ENCODE data around the gene SS18L1.

Gene SS18L1

DNA sequence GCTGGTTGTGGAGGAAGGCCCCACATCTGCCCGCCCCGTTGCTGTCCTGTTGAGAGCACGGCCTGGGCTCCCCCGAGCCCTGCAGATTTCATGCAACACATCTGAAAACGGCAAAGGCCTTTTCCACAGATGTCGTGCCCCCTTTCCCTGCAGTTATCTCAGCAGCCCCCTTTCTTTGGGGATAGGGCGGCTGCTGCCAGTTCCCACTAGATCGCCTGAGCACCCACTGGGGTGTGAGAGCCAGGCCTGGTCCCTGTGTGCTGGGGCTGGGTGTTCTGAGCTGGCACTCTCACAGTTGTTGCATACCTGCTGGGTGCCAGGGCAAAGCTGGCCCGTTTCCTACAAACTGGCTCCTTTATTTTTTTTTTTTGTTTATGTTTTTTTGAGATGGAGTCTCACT lies 27.0 kb downstream of the SS18L1 start:
- in situ Hi-C loops (cut with MboI; ENCODE audit: low sequenced_read_pairs, unreplicated experiment) = no loop called here
- TF ChIP-seq CTCF (IDR thresholded peaks at IDR 0.05; ENCODE audit: borderline replicate concordance, control extremely low read depth, extremely low read depth, insufficient read depth, missing control alignments) = no peak
- no peak for DNase-seq (ENCODE audit: low spot score)

GRCh38 chr20:62171245-62171644 lies 27.7 kb downstream of the SS18L1 start:
- in situ Hi-C loops (cut with MboI; ENCODE audit: low sequenced_read_pairs, unreplicated experiment) = no loop called here
- no peak for DNase-seq (ENCODE audit: low spot score)
- no peak for TF ChIP-seq CTCF (IDR thresholded peaks at IDR 0.05; ENCODE audit: borderline replicate concordance, control extremely low read depth, extremely low read depth, insufficient read depth, missing control alignments)

- no peak for TF ChIP-seq CTCF (IDR thresholded peaks at IDR 0.05; ENCODE audit: borderline replicate concordance, control extremely low read depth, extremely low read depth, insufficient read depth, missing control alignments)
- in situ Hi-C loops (cut with MboI; ENCODE audit: low sequenced_read_pairs, unreplicated experiment) = no loop called here
- DNase-seq (ENCODE audit: low spot score) = no peak
Measured at GRCh38 chr20:62172666-62173065, 29.1 kb downstream of the SS18L1 start.

DNA sequence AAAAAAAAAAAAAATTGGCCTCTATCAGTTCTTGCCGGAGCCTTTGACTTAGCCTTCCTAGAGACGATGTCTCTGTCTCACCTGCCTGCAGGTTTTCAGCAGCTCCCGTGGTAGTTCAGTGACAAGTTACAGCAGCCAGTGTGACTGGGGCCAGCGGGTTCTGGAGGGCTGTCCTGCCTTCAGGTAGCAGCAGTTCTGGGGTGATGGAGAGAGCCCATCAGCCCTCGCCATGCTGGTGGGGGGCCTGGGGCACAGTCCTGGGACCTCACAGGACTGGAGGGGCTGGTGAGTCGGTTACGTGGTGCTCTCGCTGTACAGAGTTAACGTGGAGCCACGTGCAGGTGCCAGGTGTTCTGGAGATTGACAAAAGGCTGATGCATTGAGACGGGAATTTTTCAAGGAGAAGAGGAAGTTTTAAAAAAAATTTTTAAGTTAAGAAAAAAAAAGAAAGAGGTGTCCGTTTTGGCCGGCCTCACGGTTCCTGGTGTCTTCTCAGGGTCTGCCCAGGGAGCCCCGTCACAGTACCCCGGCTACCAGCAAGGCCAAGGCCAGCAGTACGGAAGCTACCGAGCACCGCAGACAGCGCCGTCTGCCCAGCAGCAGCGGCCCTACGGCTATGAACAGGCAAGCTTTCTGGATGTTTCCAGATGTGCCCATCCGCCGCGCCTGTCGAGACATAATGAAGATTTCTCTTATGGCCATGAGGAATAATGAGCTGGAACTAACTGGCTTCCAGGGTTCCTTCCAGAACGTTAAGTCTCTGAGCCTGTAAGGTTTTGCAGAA lies 30.6 kb downstream of the SS18L1 start:
- no peak for TF ChIP-seq CTCF (IDR thresholded peaks at IDR 0.05; ENCODE audit: borderline replicate concordance, control extremely low read depth, extremely low read depth, insufficient read depth, missing control alignments)
- in situ Hi-C loops (cut with MboI; ENCODE audit: low sequenced_read_pairs, unreplicated experiment) = no loop called here
- no peak for DNase-seq (ENCODE audit: low spot score)

GRCh38 chr20:62174870-62175624 lies 31.5 kb downstream of the SS18L1 start:
- in situ Hi-C loops (cut with MboI; ENCODE audit: low sequenced_read_pairs, unreplicated experiment) = no loop called here
- DNase-seq (ENCODE audit: low spot score) = no peak
- no peak for TF ChIP-seq CTCF (IDR thresholded peaks at IDR 0.05; ENCODE audit: borderline replicate concordance, control extremely low read depth, extremely low read depth, insufficient read depth, missing control alignments)

DNA sequence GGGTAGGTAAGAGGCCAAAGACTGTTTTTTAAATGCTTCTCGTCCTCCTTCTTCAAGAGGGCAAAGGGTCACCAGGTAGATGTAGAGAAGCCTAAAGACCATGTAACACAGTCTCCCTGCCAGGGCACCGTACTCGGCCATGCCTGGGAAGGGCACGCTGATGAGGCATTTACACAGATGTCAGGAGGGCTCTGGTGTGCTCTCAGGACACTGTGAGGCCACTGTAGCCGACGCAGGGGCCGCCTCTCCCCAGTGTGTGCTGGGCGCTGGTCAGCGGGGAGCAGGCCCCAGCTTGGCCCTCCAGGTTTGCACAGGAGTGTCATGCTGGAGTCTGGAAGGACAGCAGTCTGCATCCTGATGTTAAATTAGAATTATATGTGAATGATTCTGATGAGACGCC lies 32.1 kb downstream of the SS18L1 start:
- no peak for DNase-seq (ENCODE audit: low spot score)
- in situ Hi-C loops (cut with MboI; ENCODE audit: low sequenced_read_pairs, unreplicated experiment) = no loop called here
- no peak for TF ChIP-seq CTCF (IDR thresholded peaks at IDR 0.05; ENCODE audit: borderline replicate concordance, control extremely low read depth, extremely low read depth, insufficient read depth, missing control alignments)

Data from GM13976 (cell line).